WTC11 (cell line): ENCODE data around the gene PRR13. TPM values are rescaled to one million over a fixed set of nuclear protein-coding genes. Genes with fewer than 3 reads are reported as not detected.
A peak's percentile ranks its signal among the peaks of the same experiment; 100 is the strongest.
"Not testable (repeated sequence)": the region's sequence is repeated elsewhere in the genome, so short reads cannot be mapped to it uniquely, and the experiment has no call there.

ENCODE experiments used
- ATAC-seq: fragments of 200-7000 bp; cut with Tn5 transposase; 2 replicates; pipeline ENCODE4 v1.10.0; 2021; ENCODE audit warnings: mild to moderate bottlenecking, moderate library complexity
- CTCF ChIA-PET: fragments of 300-600 bp; sonication (Branson Sonifier 250); formaldehyde crosslinking; loops from one replicate; lab custom pipeline; 2021; ENCODE audit warnings: antibody characterized with exemption; lab: Charles Lee
- POLR2A ChIA-PET: fragments of 350-600 bp; sonication (Branson Sonifier 250); formaldehyde crosslinking; loops from one replicate; lab custom pipeline; 2021; ENCODE audit warnings: antibody characterized with exemption; lab: Charles Lee
- DNase-seq: peaks from one replicate; pipeline ENCODE4 v3.0.0; 2021; ENCODE audit warnings: low spot score
- H3K27ac Mint-ChIP-seq: 2 replicates; pipeline ENCODE4 v1.8.0; 2021; ENCODE audit warnings: mixed read lengths
- H3K27me3 Mint-ChIP-seq: 2 replicates; pipeline ENCODE4 v1.8.0; 2021; ENCODE audit warnings: low read depth, mild to moderate bottlenecking, moderate library complexity, mixed read lengths
- H3K36me3 Mint-ChIP-seq: 2 replicates; pipeline ENCODE4 v1.8.0; 2021; ENCODE audit warnings: mixed read lengths
- H3K4me1 Mint-ChIP-seq: 2 replicates; pipeline ENCODE4 v1.8.0; 2022; ENCODE audit warnings: mixed read lengths
- H3K4me3 Mint-ChIP-seq: 2 replicates; pipeline ENCODE4 v1.8.0; 2021; ENCODE audit warnings: mild to moderate bottlenecking, moderate library complexity, mixed read lengths
- H3K9me3 Mint-ChIP-seq: 2 replicates; pipeline ENCODE4 v1.8.0; 2021; ENCODE audit warnings: mixed read lengths
- AR ChIP-seq: fragments of 250-450 bp; sonication (Bioruptor Pico); IDR thresholded peaks from 2 replicates; pipeline ENCODE4 v1.9.0; 2021; ENCODE audit warnings: mild to moderate bottlenecking
- ATF2 ChIP-seq: sonication (generic); formaldehyde crosslinking; IDR thresholded peaks from 2 replicates; pipeline ENCODE4 v1.8.1; 2022; ENCODE audit warnings: low read depth, missing genetic modification reagents, borderline replicate concordance
- CREB1 ChIP-seq: sonication (generic); formaldehyde crosslinking; IDR thresholded peaks from 2 replicates; pipeline ENCODE4 v1.8.0; 2023; ENCODE audit warnings: mild to moderate bottlenecking, missing genetic modification reagents
- ESRRA ChIP-seq: sonication (generic); formaldehyde crosslinking; IDR thresholded peaks from 2 replicates; pipeline ENCODE4 v1.8.1; 2022; ENCODE audit warnings: mild to moderate bottlenecking, missing genetic modification reagents, borderline replicate concordance
- NFE2L1 ChIP-seq: sonication (generic); formaldehyde crosslinking; IDR thresholded peaks from 2 replicates; pipeline ENCODE4 v1.8.1; 2023; ENCODE audit warnings: missing genetic modification reagents
- NR2C2 ChIP-seq: sonication (generic); formaldehyde crosslinking; IDR thresholded peaks from 2 replicates; pipeline ENCODE4 v1.8.0; 2022; ENCODE audit warnings: mild to moderate bottlenecking, missing genetic modification reagents
- SOX15 ChIP-seq: fragments of 250-450 bp; sonication (Bioruptor Pico); IDR thresholded peaks from 2 replicates; pipeline ENCODE4 v1.9.0; 2021; ENCODE audit warnings: mild to moderate bottlenecking
- SP1 ChIP-seq: sonication (generic); formaldehyde crosslinking; conservative IDR thresholded peaks from 2 replicates; pipeline ENCODE4 v1.8.1; 2022; ENCODE audit warnings: missing genetic modification reagents
- TEAD1 ChIP-seq: sonication (generic); formaldehyde crosslinking; IDR thresholded peaks from 2 replicates; pipeline ENCODE4 v1.8.0; 2022; ENCODE audit warnings: mild to moderate bottlenecking, missing genetic modification reagents
- TEAD4 ChIP-seq: sonication (generic); formaldehyde crosslinking; IDR thresholded peaks from 2 replicates; pipeline ENCODE4 v1.8.0; 2022; ENCODE audit warnings: mild to moderate bottlenecking, missing genetic modification reagents
- ZBTB21 ChIP-seq: sonication (generic); formaldehyde crosslinking; IDR thresholded peaks from 2 replicates; pipeline ENCODE4 v1.8.1; 2023; ENCODE audit warnings: mild to moderate bottlenecking, missing genetic modification reagents, borderline replicate concordance
- ZBTB43 ChIP-seq: sonication (generic); formaldehyde crosslinking; IDR thresholded peaks from 2 replicates; pipeline ENCODE4 v1.8.1; 2023; ENCODE audit warnings: mild to moderate bottlenecking, missing genetic modification reagents
- ZNF219 ChIP-seq: sonication (generic); formaldehyde crosslinking; IDR thresholded peaks from 2 replicates; pipeline ENCODE4 v1.8.0; 2023; ENCODE audit warnings: missing genetic modification reagents, mild to moderate bottlenecking, borderline replicate concordance
- total RNA-seq: library from RNA; stranded (reverse); gene quantifications from 3 replicates; pipeline ENCODE4 v1.2.3, GENCODE V29; 2021

The PRR13 gene
- total RNA-seq, 1 experiment from 2014 or later: 187 TPM

GRCh38 chr12:53413485-53414204 is 27.9 kb upstream of the PRR13 start (continued):
- TF ChIP-seq ATF2 (CRISPR knock-in tag): no peak
- TF ChIP-seq NFE2L1: no peak

- DNase-seq: no peak
- no peaks in the 10 kb centered on the region for H3K9me3 Mint-ChIP-seq
- CTCF ChIA-PET: interaction anchor here (0.5 to 3.4 kb wide), 6 partner anchors 23 to 146 kb away, joined by 3 to 15 read pairs (median 4); partner anchors contain the start of genes AAAS and ESPL1
- no peaks in the 10 kb centered on the region for H3K27me3 Mint-ChIP-seq
- H3K36me3 Mint-ChIP-seq: peaks cover 20% of the 10 kb centered on the region
- ATAC-seq: no peak; the same call in 1 of the 2 replicates
- POLR2A ChIA-PET: interaction anchor here (0.6 to 0.7 kb wide), 2 partner anchors 94 to 118 kb away, joined by 3 to 7 read pairs; partner anchors contain the start of gene AAAS
- no peak overlapping the region for H3K27ac Mint-ChIP-seq
- TF ChIP-seq ESRRA (no peak), AR (CRISPR knock-in tag) (no peak), TEAD1 (CRISPR knock-in tag) (no peak), ZNF219 (CRISPR knock-in tag) (no peak), NR2C2 (CRISPR knock-in tag) (no peak), SOX15 (CRISPR knock-in tag) (no peak), CREB1 (CRISPR knock-in tag) (no peak), ZBTB21 (CRISPR knock-in tag) (no peak), ZBTB43 (CRISPR knock-in tag) (no peak), SP1 (CRISPR knock-in tag) (no peak), TEAD4 (CRISPR knock-in tag) (no peak)
- peaks cover 21% of the 10 kb centered on the region for H3K4me1 Mint-ChIP-seq
- no peak overlapping the region for H3K4me3 Mint-ChIP-seq
Observed at GRCh38 chr12:53414756-53415417, 26.6 kb upstream of the PRR13 start.

- Mint-ChIP-seq H3K27ac (peak overlapping the region; percentile 78), H3K4me1 (peaks cover 25% of the 10 kb centered on the region), H3K36me3 (peaks cover 16% of the 10 kb centered on the region)
- H3K9me3 Mint-ChIP-seq, H3K4me3 Mint-ChIP-seq, H3K27me3 Mint-ChIP-seq, DNase-seq, POLR2A ChIA-PET: not testable (repeated sequence)
- CTCF ChIA-PET: interaction anchor here (0.5 to 3.4 kb wide), 5 partner anchors 23 to 94 kb away, joined by 3 to 15 read pairs (median 5); partner anchors contain the start of gene AAAS
- peak; percentile 63 for ATAC-seq
Observed at GRCh38 chr12:53415752-53416389, 25.7 kb upstream of the PRR13 start.

GRCh38 chr12:53417291-53417816 is 24.2 kb upstream of the PRR13 start:
- not testable (repeated sequence) for H3K27me3 Mint-ChIP-seq, H3K9me3 Mint-ChIP-seq, H3K4me3 Mint-ChIP-seq, H3K27ac Mint-ChIP-seq, H3K36me3 Mint-ChIP-seq, DNase-seq, ATAC-seq
- H3K4me1 Mint-ChIP-seq: peaks cover 31% of the 10 kb centered on the region
- ChIA-PET CTCF (interaction anchor here (0.6 to 2.7 kb wide), 3 partner anchors 20 to 96 kb away, joined by 3 to 22 read pairs (median 11); partner anchors contain the start of gene AAAS), POLR2A (interaction anchor here (0.5 kb wide), 1 partner anchor 155 kb away, joined by 5 read pairs; no protein-coding TSS in a partner anchor)
